ENCODE measurements around the gene TBCE.
"Not testable (repeated sequence)": the region's sequence is repeated elsewhere in the genome, so short reads cannot be mapped to it uniquely, and the experiment has no call there.

Gene TBCE

GRCh38 chr1:235429143-235429542 is 61.9 kb downstream of the TBCE start:
- Mint-ChIP-seq H3K36me3 (ENCODE audit: low read depth) (peaks cover 5% of the 10 kb centered on the region), H3K4me3 (no peak overlapping the region), H3K27me3 (ENCODE audit: low read depth) (no peaks in the 10 kb centered on the region), H3K4me1 (ENCODE audit: low read depth) (no peaks in the 10 kb centered on the region), H3K9me3 (no peaks in the 10 kb centered on the region), H3K27ac (no peak overlapping the region)
- no peak for DNase-seq (ENCODE audit: low spot score)

- Mint-ChIP-seq H3K4me3 (no peak overlapping the region), H3K4me1 (ENCODE audit: low read depth) (no peaks in the 10 kb centered on the region), H3K9me3 (no peaks in the 10 kb centered on the region), H3K27ac (no peak overlapping the region), H3K27me3 (ENCODE audit: low read depth) (no peaks in the 10 kb centered on the region), H3K36me3 (ENCODE audit: low read depth) (peaks cover 11% of the 10 kb centered on the region)
- DNase-seq (ENCODE audit: low spot score), result no peak
Measured at GRCh38 chr1:235430991-235431390, 63.8 kb downstream of the TBCE start.

GRCh38 chr1:235434001-235434400 is 66.8 kb downstream of the TBCE start:
- Mint-ChIP-seq H3K4me1 (ENCODE audit: low read depth) (no peaks in the 10 kb centered on the region), H3K36me3 (ENCODE audit: low read depth) (peaks cover 23% of the 10 kb centered on the region), H3K9me3 (no peaks in the 10 kb centered on the region)

GRCh38 chr1:235441159-235441685 is 74.0 kb downstream of the TBCE start:
- peaks cover 46% of the 10 kb centered on the region for H3K36me3 Mint-ChIP-seq (ENCODE audit: low read depth)
- no peak overlapping the region for H3K4me3 Mint-ChIP-seq
- H3K27ac Mint-ChIP-seq, result no peak overlapping the region
- no peaks in the 10 kb centered on the region for H3K9me3 Mint-ChIP-seq
- no peak for DNase-seq (ENCODE audit: low spot score)
- H3K4me1 Mint-ChIP-seq (ENCODE audit: low read depth), result peaks cover 2% of the 10 kb centered on the region
- no peaks in the 10 kb centered on the region for H3K27me3 Mint-ChIP-seq (ENCODE audit: low read depth)

More at GRCh38 chr1:235434001-235434400, 66.8 kb downstream of the TBCE start:
- Mint-ChIP-seq H3K27ac (no peak overlapping the region), H3K4me3 (no peak overlapping the region), H3K27me3 (ENCODE audit: low read depth) (no peaks in the 10 kb centered on the region)
- DNase-seq (ENCODE audit: low spot score), result no peak

DNA sequence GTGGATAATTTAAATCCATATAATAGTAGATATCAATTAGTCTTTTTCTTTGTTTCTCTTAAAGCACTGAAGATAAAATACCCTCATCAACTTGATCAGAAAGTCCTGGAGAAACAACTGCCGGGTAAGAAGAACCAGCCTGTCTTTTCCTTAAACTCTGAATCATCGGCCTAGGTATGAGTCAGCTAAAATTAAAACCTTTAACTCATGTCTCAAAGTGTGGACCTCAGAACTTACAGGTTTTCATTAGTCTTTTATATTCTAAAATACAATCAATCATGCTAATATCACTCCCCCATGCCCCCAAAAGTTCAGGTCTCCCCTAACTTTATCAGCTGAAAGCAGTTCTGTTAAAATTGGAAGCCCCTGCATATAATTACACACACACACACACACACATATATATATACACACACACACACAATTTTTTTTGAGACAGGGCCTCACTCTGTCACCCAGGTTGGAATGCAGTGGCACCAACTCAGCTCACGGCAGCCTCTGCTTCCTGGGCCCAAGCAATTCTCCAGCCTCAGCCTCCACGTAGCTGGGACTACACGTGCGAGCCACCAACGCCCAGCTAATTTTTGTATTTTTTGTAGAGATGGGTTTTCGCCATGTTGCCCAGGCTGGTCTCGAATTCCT is 75.7 kb downstream of the TBCE start:
- Mint-ChIP-seq H3K4me1 (ENCODE audit: low read depth) (peaks cover 2% of the 10 kb centered on the region), H3K9me3 (no peaks in the 10 kb centered on the region), H3K27me3 (ENCODE audit: low read depth) (no peaks in the 10 kb centered on the region), H3K27ac (no peak overlapping the region), H3K36me3 (ENCODE audit: low read depth) (peaks cover 41% of the 10 kb centered on the region), H3K4me3 (no peak overlapping the region)
- no peak for DNase-seq (ENCODE audit: low spot score)

DNA sequence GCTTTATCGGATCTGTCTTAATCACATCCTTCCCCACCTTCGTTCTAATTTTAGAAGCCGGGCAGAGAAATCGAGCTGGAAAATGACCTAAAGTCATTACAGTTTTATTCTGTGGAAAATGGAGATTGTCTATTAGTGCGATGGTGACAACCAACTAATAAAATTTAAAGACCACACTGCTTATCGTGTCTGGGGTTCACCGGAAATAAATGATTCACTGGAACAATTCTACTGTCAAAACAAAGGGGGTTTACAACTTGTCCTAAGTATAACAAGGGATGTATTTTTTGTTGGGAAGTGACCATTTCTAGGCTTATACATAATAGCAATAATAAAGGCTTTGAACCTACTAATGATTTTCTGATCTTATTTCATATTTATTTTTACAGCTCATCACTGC is 81.4 kb downstream of the TBCE start:
- Mint-ChIP-seq H3K4me3 (no peak overlapping the region), H3K27me3 (ENCODE audit: low read depth) (no peaks in the 10 kb centered on the region), H3K9me3 (no peaks in the 10 kb centered on the region), H3K4me1 (ENCODE audit: low read depth) (no peaks in the 10 kb centered on the region), H3K27ac (no peak overlapping the region), H3K36me3 (ENCODE audit: low read depth) (peaks cover 21% of the 10 kb centered on the region)
- no peak for DNase-seq (ENCODE audit: low spot score)

DNA sequence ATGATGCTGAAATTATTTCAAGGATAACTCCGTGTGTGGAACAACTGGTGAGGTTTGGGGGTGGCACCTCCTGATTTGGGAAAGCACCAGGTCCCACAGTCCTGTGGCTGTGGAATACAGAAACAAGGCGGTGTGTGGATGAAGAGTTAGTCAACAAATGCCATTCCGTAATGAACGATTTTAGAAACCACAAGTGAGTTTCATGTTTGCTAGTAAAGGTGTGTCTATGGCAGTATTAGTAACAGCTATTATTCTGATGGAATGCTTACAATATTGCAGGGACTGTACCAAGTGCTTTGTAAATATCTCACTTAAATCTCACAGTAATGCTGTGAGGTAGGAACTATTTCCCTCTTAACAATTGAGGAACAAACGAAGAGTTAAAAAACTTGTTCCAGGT is 83.2 kb downstream of the TBCE start:
- H3K4me3 Mint-ChIP-seq, result no peak overlapping the region
- H3K36me3 Mint-ChIP-seq (ENCODE audit: low read depth), result peaks cover 9% of the 10 kb centered on the region
- H3K27ac Mint-ChIP-seq, result no peak overlapping the region
- no peaks in the 10 kb centered on the region for H3K27me3 Mint-ChIP-seq (ENCODE audit: low read depth)
- no peaks in the 10 kb centered on the region for H3K9me3 Mint-ChIP-seq
- DNase-seq (ENCODE audit: low spot score), result no peak
- H3K4me1 Mint-ChIP-seq (ENCODE audit: low read depth), result no peaks in the 10 kb centered on the region

DNA sequence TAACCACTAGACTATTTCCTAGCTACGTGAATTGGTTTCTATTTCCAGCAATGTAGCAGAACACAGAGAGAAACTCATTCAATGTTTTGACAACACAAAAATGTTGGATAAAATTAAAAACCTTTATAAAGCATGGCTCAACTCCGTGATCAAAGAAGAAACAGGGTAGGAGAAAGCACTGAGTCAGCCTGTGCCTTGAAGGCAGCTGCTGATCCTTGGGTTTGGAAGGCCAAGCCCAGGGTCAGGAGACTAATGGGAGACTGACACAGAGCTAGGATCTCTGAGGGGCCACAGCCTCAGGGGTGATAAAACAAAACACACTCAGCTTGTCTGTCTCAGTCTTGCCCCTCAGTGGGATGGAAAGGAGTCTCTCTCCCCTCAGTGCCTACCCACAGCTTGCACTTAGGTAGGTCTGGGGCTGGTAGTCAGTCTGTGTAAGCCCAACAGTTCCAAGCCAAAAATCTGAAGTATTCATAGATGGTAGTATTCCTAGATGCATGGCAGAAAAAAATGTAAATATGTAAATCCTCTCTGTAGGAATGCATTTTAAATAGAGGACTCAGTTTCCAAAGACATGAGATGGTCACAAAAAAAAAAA is 83.8 kb downstream of the TBCE start:
- Mint-ChIP-seq H3K4me1 (ENCODE audit: low read depth) (no peaks in the 10 kb centered on the region), H3K9me3 (no peaks in the 10 kb centered on the region), H3K27me3 (ENCODE audit: low read depth) (no peaks in the 10 kb centered on the region), H3K36me3 (ENCODE audit: low read depth) (peaks cover 9% of the 10 kb centered on the region), H3K27ac (no peak overlapping the region), H3K4me3 (no peak overlapping the region)
- DNase-seq (ENCODE audit: low spot score), result no peak

DNA sequence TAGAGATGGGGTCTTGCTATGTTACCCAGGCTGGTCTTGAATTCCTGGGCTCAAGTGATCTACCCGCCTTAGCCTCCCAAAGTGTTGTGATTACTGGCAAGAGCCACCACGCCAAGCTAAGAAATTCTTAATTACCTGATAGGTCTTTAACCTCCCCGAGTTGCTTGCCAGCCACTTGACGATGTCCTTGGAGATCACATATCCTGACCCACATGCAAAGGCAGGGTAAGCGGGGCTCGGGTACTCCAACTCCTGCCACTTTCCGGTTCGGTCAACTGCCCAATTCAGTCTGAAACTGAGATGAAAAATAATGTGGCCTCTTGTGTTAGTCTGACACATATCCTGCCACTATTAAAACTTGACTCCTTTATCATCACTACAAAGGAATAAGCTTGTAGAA is 86.8 kb downstream of the TBCE start:
- DNase-seq (ENCODE audit: low spot score), result no peak
- H3K27me3 Mint-ChIP-seq (ENCODE audit: low read depth), result no peaks in the 10 kb centered on the region
- no peaks in the 10 kb centered on the region for H3K9me3 Mint-ChIP-seq
- no peaks in the 10 kb centered on the region for H3K4me1 Mint-ChIP-seq (ENCODE audit: low read depth)
- H3K27ac Mint-ChIP-seq, result no peak overlapping the region
- peaks cover 9% of the 10 kb centered on the region for H3K36me3 Mint-ChIP-seq (ENCODE audit: low read depth)
- H3K4me3 Mint-ChIP-seq, result no peak overlapping the region

- Mint-ChIP-seq H3K4me1 (ENCODE audit: low read depth) (no peaks in the 10 kb centered on the region), H3K36me3 (ENCODE audit: low read depth) (peaks cover 4% of the 10 kb centered on the region)
Measured at GRCh38 chr1:235455097-235455496, 87.9 kb downstream of the TBCE start.

DNA sequence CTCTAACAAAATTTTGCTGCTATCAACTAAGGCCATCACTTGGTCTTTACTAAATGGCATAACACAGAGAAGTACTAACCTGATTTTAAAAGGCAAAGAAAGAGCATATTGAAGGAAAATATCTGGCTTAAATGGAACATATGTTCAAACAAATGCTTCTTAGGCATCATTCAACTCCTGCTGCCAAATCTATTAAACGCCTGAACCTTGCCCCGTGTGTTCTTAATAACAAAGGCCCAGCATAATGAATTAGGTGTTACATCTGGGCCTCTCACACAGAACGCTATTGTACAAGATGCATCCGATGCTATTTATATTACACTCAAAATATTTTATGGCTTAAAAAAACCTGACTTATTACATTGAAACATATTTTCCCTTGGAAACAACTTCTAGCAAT is 88.6 kb downstream of the TBCE start:
- Mint-ChIP-seq H3K4me3 (no peak overlapping the region), H3K4me1 (ENCODE audit: low read depth) (no peaks in the 10 kb centered on the region), H3K27me3 (ENCODE audit: low read depth) (no peaks in the 10 kb centered on the region), H3K36me3 (ENCODE audit: low read depth) (peaks cover under 1% of the 10 kb centered on the region), H3K27ac (no peak overlapping the region), H3K9me3 (no peaks in the 10 kb centered on the region)
- DNase-seq (ENCODE audit: low spot score), result no peak

More at GRCh38 chr1:235455097-235455496, 87.9 kb downstream of the TBCE start:
- Mint-ChIP-seq H3K4me3 (no peak overlapping the region), H3K27me3 (ENCODE audit: low read depth) (no peaks in the 10 kb centered on the region), H3K27ac (no peak overlapping the region), H3K9me3 (no peaks in the 10 kb centered on the region)
- DNase-seq (ENCODE audit: low spot score), result no peak

DNA sequence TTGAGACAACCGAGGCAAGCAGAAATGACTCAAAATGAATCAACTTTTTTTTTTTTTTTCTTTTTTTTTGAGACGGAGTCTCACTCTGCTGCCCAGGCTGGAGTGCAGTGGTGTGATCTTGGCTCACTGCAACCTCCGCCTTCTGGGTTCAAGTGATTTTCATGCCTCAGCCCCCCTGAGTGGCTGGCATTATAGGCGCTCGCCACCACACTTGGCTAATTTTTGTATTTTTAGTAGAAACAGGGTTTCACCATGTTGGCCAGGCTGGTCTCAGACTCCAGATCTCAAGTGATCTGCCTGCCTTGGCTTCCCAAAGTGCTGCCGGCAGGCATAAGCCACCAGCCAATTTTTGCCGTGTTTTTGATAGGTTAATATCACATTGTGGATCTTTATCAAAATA is 90.6 kb downstream of the TBCE start:
- H3K27ac Mint-ChIP-seq; H3K27me3 Mint-ChIP-seq (ENCODE audit: low read depth); H3K36me3 Mint-ChIP-seq (ENCODE audit: low read depth); DNase-seq (ENCODE audit: low spot score); H3K4me3 Mint-ChIP-seq; H3K9me3 Mint-ChIP-seq: not testable (repeated sequence)
- H3K4me1 Mint-ChIP-seq (ENCODE audit: low read depth), result peaks cover 12% of the 10 kb centered on the region

DNA sequence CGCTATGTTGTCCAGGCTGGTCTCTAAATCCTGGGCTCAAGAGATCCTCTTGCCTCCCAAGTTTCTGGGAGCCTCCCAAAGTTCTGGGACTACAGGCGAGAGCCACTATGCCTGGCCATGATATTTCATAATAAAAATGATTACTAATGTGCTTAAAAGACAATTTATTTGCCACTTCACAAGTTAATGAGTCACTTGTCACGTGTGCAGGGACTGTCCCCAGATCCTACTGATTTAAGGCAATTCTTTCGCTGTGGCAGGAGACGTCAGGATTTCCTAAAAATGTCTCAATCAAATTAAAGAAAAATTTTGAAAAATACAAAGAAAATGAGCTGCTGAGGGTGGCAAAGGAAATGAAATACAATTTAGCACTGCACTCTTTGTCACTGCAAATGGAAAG is 93.5 kb downstream of the TBCE start:
- H3K27me3 Mint-ChIP-seq (ENCODE audit: low read depth), result no peaks in the 10 kb centered on the region
- peaks cover 2% of the 10 kb centered on the region for H3K36me3 Mint-ChIP-seq (ENCODE audit: low read depth)
- H3K9me3 Mint-ChIP-seq, result no peaks in the 10 kb centered on the region
- H3K4me3 Mint-ChIP-seq, result no peak overlapping the region
- no peak overlapping the region for H3K27ac Mint-ChIP-seq
- peaks cover 19% of the 10 kb centered on the region for H3K4me1 Mint-ChIP-seq (ENCODE audit: low read depth)
- no peak for DNase-seq (ENCODE audit: low spot score)

DNA sequence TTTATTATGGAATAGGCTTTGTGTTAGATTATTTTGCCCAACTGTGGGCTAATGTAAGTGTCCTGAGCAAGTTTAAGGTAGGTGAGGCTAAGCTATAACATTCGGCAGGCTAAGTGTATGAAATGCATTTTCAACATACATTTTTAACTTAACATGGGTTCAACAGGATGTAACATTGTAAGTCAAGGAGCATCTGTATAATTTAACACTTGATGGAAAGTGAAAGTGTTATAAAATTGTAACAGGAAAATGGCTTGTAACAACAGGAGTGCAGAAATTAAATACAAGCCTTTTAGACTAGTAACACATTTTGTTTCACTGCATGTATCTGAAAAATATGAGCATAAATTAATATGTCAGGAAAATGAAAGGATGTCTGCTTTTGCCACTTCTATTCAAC is 94.7 kb downstream of the TBCE start:
- Mint-ChIP-seq H3K27ac (no peak overlapping the region), H3K9me3 (no peaks in the 10 kb centered on the region), H3K4me1 (ENCODE audit: low read depth) (peaks cover 19% of the 10 kb centered on the region), H3K27me3 (ENCODE audit: low read depth) (no peaks in the 10 kb centered on the region), H3K4me3 (no peak overlapping the region), H3K36me3 (ENCODE audit: low read depth) (peaks cover 2% of the 10 kb centered on the region)
- no peak for DNase-seq (ENCODE audit: low spot score)

DNA sequence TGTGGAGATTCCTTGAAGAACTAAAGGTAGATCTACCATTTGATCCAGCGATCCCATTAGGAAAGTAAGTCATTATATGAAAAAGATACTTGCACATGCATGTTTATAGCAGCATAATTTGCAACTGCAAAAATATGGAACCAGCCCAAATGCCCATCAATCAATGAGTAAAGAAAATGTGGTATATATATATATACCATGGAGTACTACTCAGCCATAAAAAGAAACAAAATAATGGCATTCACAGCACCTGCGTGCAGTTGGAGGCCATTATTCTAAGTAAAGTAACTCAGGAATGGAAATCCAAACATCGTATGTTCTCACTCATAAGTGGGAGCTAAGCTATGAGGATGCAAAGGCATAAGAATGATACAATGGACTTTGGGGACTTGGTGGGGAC is 95.6 kb downstream of the TBCE start:
- not testable (repeated sequence) for H3K4me3 Mint-ChIP-seq; H3K27ac Mint-ChIP-seq; H3K9me3 Mint-ChIP-seq; DNase-seq (ENCODE audit: low spot score); H3K36me3 Mint-ChIP-seq (ENCODE audit: low read depth); H3K27me3 Mint-ChIP-seq (ENCODE audit: low read depth)
- peaks cover 19% of the 10 kb centered on the region for H3K4me1 Mint-ChIP-seq (ENCODE audit: low read depth)
